ENCODE measurements around the gene EFCAB7. TPM values are rescaled to one million over a fixed set of nuclear protein-coding genes. Genes with fewer than 3 reads are reported as not detected.

The EFCAB7 gene, protein sequence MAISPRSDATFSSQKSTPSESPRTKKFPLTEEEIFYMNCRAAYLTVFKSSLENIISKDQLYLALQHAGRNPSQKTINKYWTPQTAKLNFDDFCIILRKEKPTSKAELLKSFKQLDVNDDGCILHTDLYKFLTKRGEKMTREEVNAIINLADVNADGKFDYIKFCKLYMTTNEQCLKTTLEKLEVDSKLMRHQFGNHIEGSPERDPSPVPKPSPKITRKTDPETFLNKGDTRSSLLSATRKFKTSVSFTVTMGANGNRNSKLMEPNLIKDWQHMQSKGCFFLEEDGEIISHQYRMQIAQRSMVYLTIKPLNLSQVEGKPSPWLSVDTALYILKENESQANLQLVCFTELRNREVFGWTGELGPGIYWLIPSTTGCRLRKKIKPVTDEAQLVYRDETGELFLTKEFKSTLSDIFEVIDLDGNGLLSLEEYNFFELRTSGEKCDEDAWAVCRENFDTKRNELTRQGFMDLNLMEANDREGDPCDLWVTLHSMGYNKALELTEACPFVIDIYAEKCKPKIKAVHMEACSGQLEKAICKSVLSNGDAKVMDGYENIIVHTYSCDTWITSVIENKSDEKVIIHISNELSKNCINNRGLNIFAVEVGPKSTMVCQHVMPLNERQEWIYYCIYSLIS
- total RNA-seq, result 3.4 and 4.2 TPM in 2 replicates

DNA sequence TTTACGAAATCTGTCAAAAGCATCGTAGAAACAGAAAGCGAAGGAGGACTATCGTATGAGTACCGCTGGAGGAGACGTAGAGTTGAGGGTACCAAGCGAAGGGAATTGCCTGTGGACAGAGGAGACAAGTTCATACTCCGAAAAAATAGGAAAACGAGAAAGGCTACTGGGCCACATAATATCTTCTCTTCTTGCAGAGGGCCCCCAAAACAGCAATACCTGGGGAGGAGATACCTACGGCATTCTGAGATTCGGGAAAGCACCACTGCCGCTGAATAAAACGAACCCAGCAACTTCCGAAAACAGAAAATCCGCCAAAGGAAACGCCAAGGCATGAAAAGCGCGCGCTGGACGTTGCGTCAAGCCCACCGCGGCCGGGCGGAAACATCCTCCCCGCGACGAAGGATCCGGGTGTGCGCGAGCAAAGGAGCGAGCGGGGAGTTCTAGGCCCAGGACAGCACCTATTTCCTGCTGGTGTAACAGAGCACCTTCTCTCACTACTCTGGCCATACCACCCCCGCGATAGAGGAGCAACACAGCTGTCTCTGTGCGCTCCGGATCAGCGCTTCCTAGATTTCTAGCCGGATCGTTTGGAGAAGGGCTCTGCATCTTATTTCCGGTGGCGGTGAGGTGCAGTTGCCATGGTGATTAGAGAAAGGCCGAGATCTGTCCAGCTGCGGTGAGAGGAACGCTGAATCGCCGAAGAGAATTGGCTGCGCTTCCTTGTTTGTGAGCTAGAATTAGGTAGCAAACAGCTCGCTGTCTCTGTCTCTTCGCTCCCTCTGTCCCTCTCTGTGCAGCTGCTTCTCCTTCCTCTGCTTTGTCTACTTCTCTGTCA lies at the start of gene EFCAB7, which contains the start of gene ITGB3BP:
Gene EFCAB7 (plus strand): TSS at position 635 of the 838 bp plus-strand sequence. CDS start 2,048 bp downstream, outside the sequence.
Gene ITGB3BP (minus strand): TSS at position 335 of the 838 bp plus-strand sequence. CDS start 92 bp downstream, at position 243.

DNA sequence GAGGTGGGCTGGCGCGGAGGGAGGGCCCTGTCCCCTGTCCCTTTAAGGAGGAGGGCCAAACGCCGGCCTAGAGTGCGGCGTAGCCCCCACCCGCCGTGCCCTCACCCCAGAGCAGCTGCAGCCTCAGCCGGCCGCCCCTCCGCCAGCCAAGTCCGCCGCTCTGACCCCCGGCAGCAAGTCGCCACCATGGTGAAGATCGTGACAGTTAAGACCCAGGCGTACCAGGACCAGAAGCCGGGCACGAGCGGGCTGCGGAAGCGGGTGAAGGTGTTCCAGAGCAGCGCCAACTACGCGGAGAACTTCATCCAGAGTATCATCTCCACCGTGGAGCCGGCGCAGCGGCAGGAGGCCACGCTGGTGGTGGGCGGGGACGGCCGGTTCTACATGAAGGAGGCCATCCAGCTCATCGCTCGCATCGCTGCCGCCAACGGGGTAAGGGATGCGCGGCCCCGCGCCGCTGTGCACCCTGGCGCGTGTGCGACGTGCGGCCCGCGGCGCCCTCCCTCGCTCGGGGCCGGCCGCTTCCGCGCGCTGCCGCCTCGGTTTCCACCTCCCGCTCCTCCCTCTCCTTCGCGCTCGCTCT lies 70.1 kb downstream of the EFCAB7 start, which contains the start of gene PGM1:
Gene PGM1 (plus strand): TSS at position 109 of the 583 bp plus-strand sequence. CDS start 78 bp downstream, at position 187.

Other genes with a start within 250 kb of the EFCAB7 start
- gene FOXD3, start 201.0 kb upstream of the EFCAB7 start, total RNA-seq, result not detected in 2 replicates
- 12.5 and 13.7 TPM in 2 replicates for gene ALG6, start 155.9 kb upstream of the EFCAB7 start, total RNA-seq
- 13.4 and 17.6 TPM in 2 replicates for gene ITGB3BP, start 300 bp upstream of the EFCAB7 start, total RNA-seq
- 29.5 and 64.3 TPM in 2 replicates for gene PGM1, start 69.9 kb downstream of the EFCAB7 start, total RNA-seq

All from endothelial cell of coronary artery (primary cell).